SU-DHL-6 (cell line): Measurements from ENCODE around the gene EFNA5.

Source experiments
- H2AFZ ChIP-seq: fragments of 200-600 bp; sonication (generic); 2 replicates; pipeline ENCODE4 v1.6.1; 2014; ENCODE audit warnings: low read depth, mild to moderate bottlenecking, moderate library complexity, mixed read lengths, antibody characterized with exemption, low read length; ENCODE audit not compliant: severe bottlenecking
- H3F3A ChIP-seq: fragments of 200-600 bp; shearing (Covaris generic); 2 replicates; pipeline ENCODE4 v1.6.0; 2016; ENCODE audit warnings: antibody characterized with exemption, mild to moderate bottlenecking; ENCODE audit not compliant: insufficient read depth
- H3K27ac ChIP-seq: fragments of 200-600 bp; sonication (generic); 2 replicates; pipeline ENCODE4 v1.5.1; 2016; ENCODE audit warnings: low read depth, mild to moderate bottlenecking, low read length, moderate library complexity, mixed read lengths
- H3K27me3 ChIP-seq: fragments of 200-600 bp; sonication (generic), shearing (Covaris generic); 2 replicates; pipeline ENCODE4 v1.6.0; 2014; ENCODE audit warnings: mild to moderate bottlenecking, low read length
- H3K36me3 ChIP-seq: fragments of 200-600 bp; sonication (generic); 2 replicates; pipeline ENCODE4 v1.6.1; 2014; ENCODE audit warnings: mild to moderate bottlenecking, low read length, mixed read lengths
- H3K4me2 ChIP-seq: fragments of 300-600, 200-600 bp; shearing (Covaris generic), sonication (generic); 2 replicates; pipeline ENCODE4 v1.6.0; 2014; ENCODE audit warnings: low read length, low read depth, mild to moderate bottlenecking; ENCODE audit not compliant: poor library complexity, severe bottlenecking
- H3K4me3 ChIP-seq: fragments of 200-600 bp; sonication (generic); 2 replicates; pipeline ENCODE4 v1.5.1; 2014; ENCODE audit warnings: antibody characterized with exemption, low read length, mild to moderate bottlenecking, mixed read lengths; ENCODE audit not compliant: insufficient read depth, poor library complexity, severe bottlenecking
- H3K79me2 ChIP-seq: fragments of 200-600 bp; sonication (generic); 2 replicates; pipeline ENCODE4 v1.6.1; 2014; ENCODE audit warnings: mild to moderate bottlenecking, low read length, moderate library complexity; ENCODE audit not compliant: insufficient read depth
- H3K9ac ChIP-seq: fragments of 200-600 bp; sonication (generic); 2 replicates; pipeline ENCODE4 v1.7.0; 2014; ENCODE audit warnings: mild to moderate bottlenecking, low read length
- H3K9me2 ChIP-seq: fragments of 200-600 bp; sonication (generic); replicated peaks from 2 replicates; pipeline ENCODE4 v1.6.1; 2014; ENCODE audit warnings: low read length; ENCODE audit not compliant: insufficient read depth
- H3K9me3 ChIP-seq: fragments of 200-600 bp; sonication (generic); 2 replicates; pipeline ENCODE4 v1.6.1; 2014; ENCODE audit warnings: low read length, mixed read lengths; ENCODE audit not compliant: insufficient read depth
- H4K20me1 ChIP-seq: fragments of 200-600 bp; sonication (generic); 2 replicates; pipeline ENCODE4 v1.6.1; 2014; ENCODE audit warnings: low read depth, mild to moderate bottlenecking, antibody characterized with exemption, low read length, moderate library complexity, mixed read lengths
- EZH2phosphoT487 ChIP-seq: fragments of 200-600 bp; sonication (generic), shearing (Covaris generic); conservative IDR thresholded peaks from 2 replicates; pipeline ENCODE4 v1.6.1; 2018; ENCODE audit warnings: mild to moderate bottlenecking, antibody characterized with exemption, low read length, moderate library complexity, mixed read lengths
- TF ChIP-seq, protein P1 (sequence below): fragments of 200-600 bp; sonication (generic); IDR thresholded peaks from one replicate; pipeline ENCODE4 v1.5.1; 2017; ENCODE audit warnings: antibody characterized with exemption, mild to moderate bottlenecking, low read length, moderate library complexity; ENCODE audit not compliant: insufficient read depth, poor library complexity, severe bottlenecking

Gene EFNA5

GRCh38 chr5:107430071-107430625, 240.6 kb downstream of the EFNA5 start:
- no peak for TF ChIP-seq EZH2phosphoT487
- TF ChIP-seq, protein P1, sequence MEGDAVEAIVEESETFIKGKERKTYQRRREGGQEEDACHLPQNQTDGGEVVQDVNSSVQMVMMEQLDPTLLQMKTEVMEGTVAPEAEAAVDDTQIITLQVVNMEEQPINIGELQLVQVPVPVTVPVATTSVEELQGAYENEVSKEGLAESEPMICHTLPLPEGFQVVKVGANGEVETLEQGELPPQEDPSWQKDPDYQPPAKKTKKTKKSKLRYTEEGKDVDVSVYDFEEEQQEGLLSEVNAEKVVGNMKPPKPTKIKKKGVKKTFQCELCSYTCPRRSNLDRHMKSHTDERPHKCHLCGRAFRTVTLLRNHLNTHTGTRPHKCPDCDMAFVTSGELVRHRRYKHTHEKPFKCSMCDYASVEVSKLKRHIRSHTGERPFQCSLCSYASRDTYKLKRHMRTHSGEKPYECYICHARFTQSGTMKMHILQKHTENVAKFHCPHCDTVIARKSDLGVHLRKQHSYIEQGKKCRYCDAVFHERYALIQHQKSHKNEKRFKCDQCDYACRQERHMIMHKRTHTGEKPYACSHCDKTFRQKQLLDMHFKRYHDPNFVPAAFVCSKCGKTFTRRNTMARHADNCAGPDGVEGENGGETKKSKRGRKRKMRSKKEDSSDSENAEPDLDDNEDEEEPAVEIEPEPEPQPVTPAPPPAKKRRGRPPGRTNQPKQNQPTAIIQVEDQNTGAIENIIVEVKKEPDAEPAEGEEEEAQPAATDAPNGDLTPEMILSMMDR, result no peak
- Histone ChIP-seq H3K9me3 (no peaks in the 10 kb centered on the region), H3K4me3 (no peak overlapping the region), H3K4me2 (peak overlapping the region; percentile 19), H2AFZ (no peak overlapping the region), H3K9me2 (no peaks in the 10 kb centered on the region), H3K36me3 (no peaks in the 10 kb centered on the region), H3F3A (no peaks in the 10 kb centered on the region), H4K20me1 (no peaks in the 10 kb centered on the region), H3K9ac (no peak overlapping the region), H3K79me2 (no peaks in the 10 kb centered on the region), H3K27me3 (no peaks in the 10 kb centered on the region), H3K27ac (no peak overlapping the region)

- Histone ChIP-seq H3F3A (no peaks in the 10 kb centered on the region), H2AFZ (no peak overlapping the region), H4K20me1 (no peaks in the 10 kb centered on the region), H3K4me3 (no peak overlapping the region), H3K79me2 (no peaks in the 10 kb centered on the region), H3K36me3 (no peaks in the 10 kb centered on the region), H3K27me3 (no peaks in the 10 kb centered on the region), H3K9me2 (no peaks in the 10 kb centered on the region), H3K4me2 (no peak overlapping the region), H3K9ac (no peak overlapping the region), H3K27ac (no peak overlapping the region), H3K9me3 (no peaks in the 10 kb centered on the region)
- TF ChIP-seq, protein P1, result no peak
- TF ChIP-seq EZH2phosphoT487, result no peak
These were observed 242.4 kb downstream of the EFNA5 start for GRCh38 chr5:107428303-107428813.

DNA sequence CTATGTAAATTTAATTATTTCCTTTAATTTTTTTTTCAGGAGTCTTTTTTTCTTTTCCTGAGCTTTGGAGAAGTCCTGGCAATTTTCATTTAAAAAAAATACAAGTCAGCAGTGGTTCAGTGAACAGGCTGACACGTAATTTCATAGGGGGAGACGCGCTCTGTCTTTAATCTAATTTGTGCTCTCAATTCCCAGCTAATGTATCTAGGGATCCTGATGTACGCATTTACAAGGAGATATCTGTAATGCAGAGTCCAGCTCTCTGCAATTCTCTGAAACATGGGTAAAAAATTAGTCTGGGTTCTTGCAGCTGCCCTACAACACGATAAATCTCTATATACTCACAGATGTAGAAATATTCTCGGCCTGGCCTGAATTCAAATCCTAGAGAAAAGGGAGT, 243.9 kb downstream of the EFNA5 start:
- TF ChIP-seq, protein P1, result no peak
- TF ChIP-seq EZH2phosphoT487, result no peak
- no peak overlapping the region for H3K27ac ChIP-seq

More for the DNA sequence above, 243.9 kb downstream of the EFNA5 start:
- Histone ChIP-seq H3K9me2 (no peaks in the 10 kb centered on the region), H3K9me3 (no peaks in the 10 kb centered on the region), H3K27me3 (no peaks in the 10 kb centered on the region), H4K20me1 (no peaks in the 10 kb centered on the region), H2AFZ (no peak overlapping the region), H3K9ac (no peak overlapping the region), H3K36me3 (no peaks in the 10 kb centered on the region), H3K4me3 (no peak overlapping the region), H3K79me2 (no peaks in the 10 kb centered on the region), H3K4me2 (no peak overlapping the region), H3F3A (no peaks in the 10 kb centered on the region)
